HepG2 (cell line): ENCODE data around the gene TTC31. TPM values are rescaled to one million over a fixed set of nuclear protein-coding genes. Genes with fewer than 3 reads are reported as not detected.

Experiments
- ATF5 ChIP-seq: sonication (generic); formaldehyde crosslinking; IDR thresholded peaks from 2 replicates; pipeline ENCODE4 v1.4.0; 2020; ENCODE audit warnings: mild to moderate bottlenecking, low read depth, missing genetic modification reagents
- IRF9 ChIP-seq: sonication (generic); formaldehyde crosslinking; IDR thresholded peaks from 2 replicates; pipeline ENCODE4 v1.8.0; 2022; ENCODE audit warnings: missing genetic modification reagents, mild to moderate bottlenecking, borderline replicate concordance
- MTF2 ChIP-seq: sonication (generic); formaldehyde crosslinking; IDR thresholded peaks from 2 replicates; pipeline ENCODE4 v1.5.0; 2020; ENCODE audit warnings: missing genetic modification reagents, borderline replicate concordance
- NFRKB ChIP-seq: fragments of 450-650 bp; IDR thresholded peaks from 2 replicates; pipeline ENCODE4 v1.6.1; 2017
- PLSCR1 ChIP-seq: sonication (generic); formaldehyde crosslinking; IDR thresholded peaks from 2 replicates; pipeline ENCODE4 v1.5.0; 2020; ENCODE audit warnings: missing genetic modification reagents, mild to moderate bottlenecking, borderline replicate concordance
- POGK ChIP-seq: sonication (generic); formaldehyde crosslinking; conservative IDR thresholded peaks from 2 replicates; pipeline ENCODE4 v1.8.0; 2022; ENCODE audit warnings: mild to moderate bottlenecking, moderate library complexity, missing genetic modification reagents
- SP140L ChIP-seq: sonication (generic); formaldehyde crosslinking; IDR thresholded peaks from 2 replicates; pipeline ENCODE4 v1.4.0; 2020; ENCODE audit warnings: missing genetic modification reagents, borderline replicate concordance
- TAF1 ChIP-seq: sonication (generic); formaldehyde crosslinking; IDR thresholded peaks from 2 replicates; pipeline ENCODE4 v1.4.0; 2020; ENCODE audit warnings: missing genetic modification reagents
- TBX3 ChIP-seq: fragments of 450-650 bp; IDR thresholded peaks from 2 replicates; pipeline ENCODE4 v1.6.1; 2017; ENCODE audit warnings: antibody characterized with exemption, mild to moderate bottlenecking, inconsistent platforms, borderline replicate concordance
- THAP7 ChIP-seq: sonication (generic); formaldehyde crosslinking; IDR thresholded peaks from 2 replicates; pipeline ENCODE4 v1.8.1; 2023; ENCODE audit warnings: mild to moderate bottlenecking, missing genetic modification reagents
- ZC3H13 ChIP-seq: sonication (generic); formaldehyde crosslinking; IDR thresholded peaks from 2 replicates; pipeline ENCODE4 v1.8.1; 2023; ENCODE audit warnings: mild to moderate bottlenecking, missing genetic modification reagents, moderate library complexity
- ZKSCAN5 ChIP-seq: sonication (generic); formaldehyde crosslinking; IDR thresholded peaks from 2 replicates; pipeline ENCODE4 v1.5.1; 2020; ENCODE audit warnings: mild to moderate bottlenecking, missing genetic modification reagents
- ZMYM4 ChIP-seq: sonication (generic); formaldehyde crosslinking; IDR thresholded peaks from 2 replicates; pipeline ENCODE4 v1.8.1; 2023; ENCODE audit warnings: mild to moderate bottlenecking, missing genetic modification reagents
- ZNF142 ChIP-seq: sonication (generic); formaldehyde crosslinking; IDR thresholded peaks from 2 replicates; pipeline ENCODE4 v1.4.0; 2020; ENCODE audit warnings: missing genetic modification reagents
- ZNF337 ChIP-seq: sonication (generic); formaldehyde crosslinking; IDR thresholded peaks from 2 replicates; pipeline ENCODE4 v1.5.1; 2020; ENCODE audit warnings: missing genetic modification reagents, low read depth, mild to moderate bottlenecking, borderline replicate concordance
- ZNF776 ChIP-seq: sonication (generic); formaldehyde crosslinking; IDR thresholded peaks from 2 replicates; pipeline ENCODE4 v1.4.0; 2020; ENCODE audit warnings: mild to moderate bottlenecking, missing genetic modification reagents
- polyA plus RNA-seq, 8 experiments: library from polyadenylated mRNA; depleted of rRNA in 3 of 8; stranded (reverse) in 7 of 8; unstranded in 1 of 8; fragments of >200 nt; fragmentation: Illumina TruSeq in 4 of 8; extraction: Trizol in 4 of 8; gene quantifications; 2 replicates each; pipeline versions ENCODE4 v1.2.1 to v1.2.3, GENCODE V29; 2011 to 2016; ENCODE audit warnings: low read depth in 4 of 8, missing spikeins in 1 of 8, mixed read lengths in 1 of 8; ENCODE audit not compliant: insufficient read depth in 1 of 8
- total RNA-seq, 5 experiments: library from RNA; depleted of rRNA; stranded (reverse); fragments of >200 nt; fragmentation: Illumina TruSeq; extraction: Trizol; gene quantifications; 2 replicates each; pipeline ENCODE4 v1.2.3, GENCODE V29; 2016; ENCODE audit warnings: low read depth in 1 of 5

TTC31 gene
- total and polyA plus RNA-seq, 2 of the 13 experiments (the other 11 are each of a cell fraction or from before 2014, with no cell fraction given): 28.3 to 39.5 TPM

GRCh38 chr2:74454654-74455511 is 28.0 kb upstream of the TTC31 start, which contains the start of gene INO80B (continued):
- TF ChIP-seq ATF5 (CRISPR knock-in tag): 0 out of 2 replicates have a peak, but pooled peaks have one; percentile 25
- TF ChIP-seq ZC3H13 (CRISPR knock-in tag): peak; percentile 66; the same call in 1 of the 2 replicates
- no peak for TF ChIP-seq ZKSCAN5 (CRISPR knock-in tag)
- TF ChIP-seq ZNF142 (CRISPR knock-in tag): peak; percentile 75
- TF ChIP-seq POGK (CRISPR knock-in tag): peak; percentile 92
- no peak for TF ChIP-seq MTF2 (CRISPR knock-in tag)
- TF ChIP-seq TBX3: peak; percentile 8; the same call in 1 of the 2 replicates
- no peak for TF ChIP-seq NFRKB
- TF ChIP-seq SP140L (CRISPR knock-in tag): peak; percentile 95; the same call in 1 of the 2 replicates
- peak; percentile 89 for TF ChIP-seq ZMYM4 (CRISPR knock-in tag)
- no peak for TF ChIP-seq PLSCR1
- no peak for TF ChIP-seq ZNF776 (CRISPR knock-in tag)
- 0 out of 2 replicates have a peak, but pooled peaks have one; percentile 71 for TF ChIP-seq THAP7 (CRISPR knock-in tag)
- TF ChIP-seq TAF1 (CRISPR knock-in tag): peak; percentile 64; the same call in 1 of the 2 replicates
- peak; percentile 68; the same call in 1 of the 2 replicates for TF ChIP-seq IRF9 (CRISPR knock-in tag)
- TF ChIP-seq ZNF337: peak; percentile 92
